HG03175 (cell line): ENCODE results near the gene KCNK1.

Experiments used
- ATAC-seq: cut with Tn5 transposase; IDR thresholded peaks from one replicate; pipeline ENCODE4 v1.9.1; 2021; ENCODE audit warnings: mild to moderate bottlenecking, moderate library complexity; ENCODE audit not compliant: unreplicated experiment

KCNK1 gene

GRCh38 chr1:233635765-233636502 lies 22.0 kb downstream of the KCNK1 start:
- no peak for ATAC-seq

- ATAC-seq = no peak
Observed at GRCh38 chr1:233636503-233636877, 22.6 kb downstream of the KCNK1 start.

DNA sequence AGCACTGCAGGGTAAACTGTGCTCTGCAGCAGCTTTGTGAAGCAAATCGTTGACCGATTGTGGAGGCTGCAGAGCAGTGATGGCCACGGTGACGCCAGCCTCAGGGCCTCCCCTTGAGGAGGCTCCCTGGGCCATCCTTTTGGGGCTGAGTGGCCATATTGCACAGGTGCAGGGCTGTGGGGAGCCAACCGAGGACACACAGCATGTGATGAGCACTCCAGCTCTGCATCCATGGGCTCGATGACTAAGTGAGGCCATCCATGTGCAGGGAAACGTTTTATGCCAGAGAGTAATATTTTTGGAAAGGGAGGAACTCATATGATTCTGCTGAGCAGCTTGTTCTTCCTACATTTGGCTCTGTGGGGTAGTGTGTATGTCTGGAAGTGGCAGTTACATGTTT lies 24.6 kb downstream of the KCNK1 start:
- no peak for ATAC-seq

GRCh38 chr1:233639611-233640010 lies 25.7 kb downstream of the KCNK1 start:
- no peak for ATAC-seq

DNA sequence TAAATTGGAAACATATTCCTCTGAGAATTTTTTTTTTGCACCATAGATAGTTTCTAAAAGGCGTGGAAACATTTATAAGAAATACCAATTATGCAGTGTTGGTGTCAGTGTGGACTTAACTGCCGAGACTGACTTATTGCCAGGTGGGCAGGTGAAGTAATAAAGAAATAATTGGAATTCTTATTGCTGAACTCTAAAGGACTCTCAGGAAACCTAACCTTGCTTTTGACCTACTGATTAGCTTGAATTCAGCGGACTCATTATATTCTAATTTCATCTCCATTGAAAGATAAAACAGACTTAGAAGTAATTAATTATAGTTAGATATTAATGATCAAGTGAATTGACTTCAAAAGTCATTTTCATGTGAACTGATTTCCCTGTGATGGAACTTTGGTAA lies 26.3 kb downstream of the KCNK1 start:
- ATAC-seq = no peak

- ATAC-seq = no peak
Observed at GRCh38 chr1:233641029-233641428, 27.1 kb downstream of the KCNK1 start.

- no peak for ATAC-seq
Observed at GRCh38 chr1:233647073-233647472, 33.2 kb downstream of the KCNK1 start.

DNA sequence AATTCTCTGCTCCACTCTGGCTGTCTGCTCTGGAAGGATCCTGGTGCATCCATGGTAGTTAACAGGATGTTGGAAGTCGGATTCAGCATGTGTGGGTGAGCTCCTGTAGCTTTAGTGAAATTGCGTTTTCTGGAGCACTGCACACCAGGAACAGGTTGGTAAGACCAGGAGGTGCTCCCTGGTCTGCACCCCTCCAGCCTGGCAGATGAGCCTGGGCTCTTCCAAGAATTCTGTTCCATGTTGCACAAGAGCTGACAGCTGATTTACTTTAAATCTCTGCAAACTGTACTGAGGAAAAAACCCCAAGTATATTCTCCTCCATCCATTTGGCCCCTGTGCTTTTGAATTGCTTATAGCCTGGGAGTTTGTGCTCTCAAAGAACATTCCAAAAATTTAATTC lies 33.7 kb downstream of the KCNK1 start:
- ATAC-seq = no peak

GRCh38 chr1:233651061-233651460 lies 37.2 kb downstream of the KCNK1 start:
- ATAC-seq = no peak

GRCh38 chr1:233651563-233652233 lies 37.8 kb downstream of the KCNK1 start:
- ATAC-seq = no peak

DNA sequence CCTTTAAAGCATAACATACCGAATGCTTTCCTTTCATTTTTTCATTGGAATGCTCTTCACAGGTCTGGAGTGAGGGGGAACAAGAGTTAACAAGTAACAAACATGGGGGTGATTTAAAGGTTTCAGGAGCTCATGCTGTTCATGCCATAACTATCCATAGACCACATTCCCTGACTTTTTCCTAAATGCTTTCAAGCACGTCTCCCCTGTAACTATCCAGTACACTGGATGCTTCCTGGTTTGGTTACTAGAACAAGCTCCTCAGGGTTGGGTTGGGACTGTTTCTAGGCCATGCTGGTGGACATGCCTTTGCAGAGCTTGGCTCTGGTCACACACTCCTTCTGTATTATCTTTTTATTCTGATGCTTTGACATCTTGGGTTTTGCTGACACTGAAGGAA lies 38.6 kb downstream of the KCNK1 start:
- ATAC-seq = no peak

GRCh38 chr1:233654658-233655280 lies 40.9 kb downstream of the KCNK1 start:
- ATAC-seq = no peak

DNA sequence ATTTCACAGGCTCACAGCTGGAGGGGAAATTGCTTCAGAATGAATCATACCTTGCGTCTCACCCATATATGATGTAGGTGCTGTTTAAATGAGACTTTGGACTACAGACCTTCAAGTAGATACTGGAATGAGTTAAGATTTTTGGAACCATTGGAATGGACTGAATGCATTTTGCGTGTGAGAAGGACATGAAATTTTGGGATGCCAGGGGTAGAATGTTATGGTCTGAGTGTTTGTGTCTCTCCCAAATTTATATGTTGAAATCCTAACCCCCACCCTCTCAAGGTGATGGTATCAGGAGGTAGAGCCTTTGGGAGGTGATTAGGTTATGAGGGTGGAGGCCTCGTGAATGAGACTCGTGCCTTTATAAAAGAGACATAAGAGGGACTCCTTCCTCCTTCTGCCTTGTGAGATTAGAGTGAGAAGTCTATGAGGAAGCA lies 41.4 kb downstream of the KCNK1 start:
- ATAC-seq = no peak

DNA sequence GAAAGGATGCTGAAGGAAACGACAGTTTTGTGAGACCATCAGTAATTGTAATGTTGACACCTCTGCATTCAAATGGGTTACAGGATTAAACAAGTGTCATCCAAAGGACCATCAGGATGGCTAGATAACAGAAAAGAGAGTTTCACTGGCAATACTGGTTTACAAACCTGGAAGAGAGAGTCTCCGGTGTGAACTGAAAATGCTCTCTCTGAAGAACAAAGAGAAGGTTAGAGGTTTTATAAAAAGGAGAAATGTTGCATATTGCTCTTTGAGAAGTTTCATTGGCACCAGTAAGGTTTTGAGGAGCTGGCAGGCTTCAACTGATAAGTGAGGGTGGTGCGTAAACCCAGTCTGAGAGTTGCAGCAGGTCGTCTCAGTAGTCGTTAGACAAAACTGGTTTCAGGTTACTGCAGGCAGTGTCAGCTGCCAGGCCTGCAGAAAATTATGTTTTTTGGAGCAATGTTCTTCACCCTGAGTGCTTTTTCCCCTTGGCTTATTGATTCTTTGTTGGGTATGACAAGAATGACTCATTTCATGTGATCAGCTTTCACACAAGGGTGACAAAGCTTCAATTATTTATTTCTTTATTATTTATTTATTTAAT lies 42.2 kb downstream of the KCNK1 start:
- no peak for ATAC-seq

DNA sequence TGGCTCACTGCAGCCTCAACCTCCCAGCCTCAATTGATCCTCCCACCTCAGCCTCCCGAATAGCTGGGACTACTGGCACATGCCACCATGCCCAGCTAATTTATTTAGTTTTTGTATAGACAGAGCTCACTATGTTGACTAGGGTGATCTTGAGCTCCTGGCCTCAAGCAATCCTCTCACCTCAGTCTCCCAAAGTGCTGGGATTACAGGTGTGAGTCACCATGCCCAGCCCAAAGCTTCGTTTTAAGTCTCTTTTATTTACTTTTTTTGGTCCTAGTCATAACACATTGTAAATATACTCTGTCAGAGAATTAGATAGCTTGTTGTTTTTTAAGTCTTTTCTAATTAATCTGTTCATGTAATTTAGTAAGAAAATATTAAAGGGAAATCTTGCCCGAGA lies 42.8 kb downstream of the KCNK1 start:
- ATAC-seq = no peak

DNA sequence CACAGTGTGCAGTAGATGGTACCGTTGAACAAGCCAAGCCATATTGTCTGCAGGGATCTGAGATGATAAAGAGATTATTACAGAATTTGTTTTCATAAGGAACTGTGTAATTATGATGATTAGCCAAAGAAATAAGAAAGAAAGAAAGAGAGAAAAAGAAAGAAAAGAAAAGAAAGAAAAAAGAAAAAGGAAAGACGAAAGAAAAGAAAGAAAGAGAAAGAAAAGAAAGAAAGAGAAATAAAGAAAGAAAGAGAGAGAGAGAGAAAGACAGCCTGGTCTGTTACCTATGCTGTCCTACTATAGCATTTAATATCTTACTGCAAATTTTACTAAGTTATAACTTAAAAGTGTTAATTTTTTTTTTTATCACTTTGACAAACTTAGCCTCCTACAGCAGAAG lies 43.6 kb downstream of the KCNK1 start:
- ATAC-seq = no peak

- no peak for ATAC-seq
Observed at GRCh38 chr1:233659495-233659894, 45.6 kb downstream of the KCNK1 start.

DNA sequence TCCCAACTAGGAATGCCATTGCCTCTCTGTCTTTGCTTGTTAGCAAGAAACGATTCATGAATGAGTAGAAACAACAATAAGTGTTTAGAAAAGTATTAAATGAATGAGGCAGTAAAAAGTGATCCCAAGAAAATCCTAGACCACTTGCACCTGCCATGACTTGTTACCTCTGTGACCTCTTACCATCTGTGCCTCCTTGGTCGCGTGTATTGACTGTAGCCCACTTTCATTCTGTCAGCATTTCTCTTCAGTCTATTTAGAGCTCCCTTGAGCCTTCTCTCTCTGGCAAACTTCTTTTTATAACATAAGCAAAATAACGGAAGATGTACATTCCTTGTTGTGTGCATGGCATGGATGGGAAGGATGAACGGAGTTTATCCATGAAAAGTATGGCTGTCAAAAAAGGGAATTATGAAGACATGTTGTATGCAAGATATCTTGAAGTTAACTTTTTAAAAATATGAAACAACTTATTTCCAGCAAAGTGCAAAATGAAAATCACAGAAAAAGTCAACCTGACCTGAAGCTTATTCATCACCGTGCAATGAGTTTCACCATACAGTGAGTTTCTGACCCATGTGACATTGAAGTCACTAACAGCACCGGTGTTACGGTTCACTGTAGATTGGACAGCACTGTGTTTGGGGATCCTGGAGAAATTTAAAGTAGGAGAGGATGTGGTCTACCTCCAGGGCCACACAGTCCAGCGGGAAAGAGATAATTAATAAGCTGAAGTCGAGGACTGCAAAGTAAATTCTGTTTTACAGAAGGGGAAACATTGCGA lies 47.7 kb downstream of the KCNK1 start:
- no peak for ATAC-seq

DNA sequence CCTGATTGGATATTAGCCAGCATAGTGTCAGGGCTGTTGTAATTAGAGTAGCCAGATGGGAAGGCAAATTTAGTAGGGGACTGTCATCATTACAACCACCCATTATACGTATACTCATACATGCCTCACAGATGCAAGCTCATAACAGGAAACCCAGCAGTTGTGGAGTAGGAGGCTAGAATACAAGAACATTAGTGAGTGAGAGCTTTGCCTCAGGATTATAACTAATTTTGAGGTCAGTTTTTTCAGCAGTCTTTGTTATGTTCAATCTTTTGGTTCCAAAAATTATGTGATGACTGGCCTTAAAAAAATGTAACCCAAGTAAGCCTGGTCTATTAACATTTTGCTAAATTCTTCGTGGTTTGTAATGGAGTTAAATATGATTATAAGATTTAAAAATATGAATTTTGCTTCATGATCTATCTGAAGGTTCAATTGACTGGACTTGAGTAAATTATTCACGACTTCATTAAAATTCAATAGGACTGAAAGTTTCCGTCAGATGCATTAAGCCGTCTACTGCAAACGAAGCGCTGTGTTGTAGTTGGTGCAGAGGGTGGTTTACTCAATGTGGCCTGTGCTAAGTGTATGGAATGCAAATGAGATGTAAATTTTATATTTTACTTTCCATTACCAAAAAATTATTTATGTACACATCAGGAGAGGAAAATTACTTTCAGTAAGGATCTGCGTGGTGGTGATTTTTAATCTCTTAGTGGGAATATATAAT lies 48.8 kb downstream of the KCNK1 start:
- no peak for ATAC-seq

GRCh38 chr1:233664253-233664652 lies 50.3 kb downstream of the KCNK1 start:
- ATAC-seq = no peak
